SU-DHL-6 (cell line): Measurements from ENCODE around the gene HOXA3.

Source experiments
- EZH2phosphoT487 ChIP-seq: fragments of 200-600 bp; sonication (generic), shearing (Covaris generic); conservative IDR thresholded peaks from 2 replicates; pipeline ENCODE4 v1.6.1; 2018; ENCODE audit warnings: mild to moderate bottlenecking, antibody characterized with exemption, low read length, moderate library complexity, mixed read lengths
- TF ChIP-seq, protein P1 (sequence below): fragments of 200-600 bp; sonication (generic); IDR thresholded peaks from one replicate; pipeline ENCODE4 v1.5.1; 2017; ENCODE audit warnings: antibody characterized with exemption, mild to moderate bottlenecking, low read length, moderate library complexity; ENCODE audit not compliant: insufficient read depth, poor library complexity, severe bottlenecking

DNA sequence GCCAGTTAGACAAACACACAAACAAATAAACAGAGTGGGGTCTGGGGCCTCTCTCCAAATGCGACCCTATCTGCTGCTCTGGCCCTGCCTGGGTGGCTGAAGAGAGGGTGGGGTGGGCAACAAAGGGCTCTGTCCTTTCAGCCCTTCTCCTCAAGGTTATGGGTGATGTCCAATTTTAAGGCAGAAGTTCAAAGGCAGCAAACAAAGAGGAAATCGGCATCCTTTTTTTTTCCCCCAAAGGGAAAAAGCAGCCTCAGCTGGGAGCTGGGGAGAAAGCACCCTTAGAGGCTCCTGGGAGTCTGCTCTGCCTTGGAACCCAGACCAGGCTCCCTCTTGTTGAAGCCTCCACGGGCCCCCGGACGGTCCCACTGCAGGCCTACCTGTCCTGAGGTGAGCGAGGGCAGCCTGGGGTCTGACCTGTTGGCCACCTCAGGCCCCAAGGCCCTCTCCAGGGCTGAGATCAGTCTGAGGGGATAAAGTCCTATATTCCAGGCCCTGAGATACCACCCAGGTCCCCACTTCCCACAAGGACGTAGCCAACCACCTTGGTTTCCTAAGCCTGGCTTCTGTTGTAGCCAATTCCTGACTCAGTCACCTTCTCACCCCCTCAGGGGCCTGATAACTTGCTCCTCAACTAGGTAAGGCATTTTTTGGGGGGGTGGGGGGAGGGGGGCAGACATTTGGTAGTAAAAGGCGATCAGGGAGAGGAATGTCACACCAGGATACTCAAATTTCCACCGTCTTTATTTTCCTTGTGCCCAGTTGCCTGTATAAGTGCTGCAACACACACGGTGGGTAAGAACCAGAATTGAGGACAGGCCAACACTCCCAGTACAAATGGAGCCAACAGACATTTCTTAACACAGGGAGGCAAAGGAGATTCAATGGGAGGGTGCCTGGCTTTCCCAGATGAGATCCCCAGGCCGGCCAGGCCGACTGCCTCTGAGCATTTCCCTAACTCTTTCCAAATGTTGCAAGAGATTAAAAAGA lies 28.3 kb upstream of the HOXA3 start:
- TF ChIP-seq, protein P1, sequence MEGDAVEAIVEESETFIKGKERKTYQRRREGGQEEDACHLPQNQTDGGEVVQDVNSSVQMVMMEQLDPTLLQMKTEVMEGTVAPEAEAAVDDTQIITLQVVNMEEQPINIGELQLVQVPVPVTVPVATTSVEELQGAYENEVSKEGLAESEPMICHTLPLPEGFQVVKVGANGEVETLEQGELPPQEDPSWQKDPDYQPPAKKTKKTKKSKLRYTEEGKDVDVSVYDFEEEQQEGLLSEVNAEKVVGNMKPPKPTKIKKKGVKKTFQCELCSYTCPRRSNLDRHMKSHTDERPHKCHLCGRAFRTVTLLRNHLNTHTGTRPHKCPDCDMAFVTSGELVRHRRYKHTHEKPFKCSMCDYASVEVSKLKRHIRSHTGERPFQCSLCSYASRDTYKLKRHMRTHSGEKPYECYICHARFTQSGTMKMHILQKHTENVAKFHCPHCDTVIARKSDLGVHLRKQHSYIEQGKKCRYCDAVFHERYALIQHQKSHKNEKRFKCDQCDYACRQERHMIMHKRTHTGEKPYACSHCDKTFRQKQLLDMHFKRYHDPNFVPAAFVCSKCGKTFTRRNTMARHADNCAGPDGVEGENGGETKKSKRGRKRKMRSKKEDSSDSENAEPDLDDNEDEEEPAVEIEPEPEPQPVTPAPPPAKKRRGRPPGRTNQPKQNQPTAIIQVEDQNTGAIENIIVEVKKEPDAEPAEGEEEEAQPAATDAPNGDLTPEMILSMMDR: no peak
- no peak for TF ChIP-seq EZH2phosphoT487
